Stomach (tissue), 9 donors: ENCODE data around the gene PBX2. TPM values are rescaled to one million over a fixed set of nuclear protein-coding genes. Genes with fewer than 3 reads are reported as not detected.

ENCODE experiments used
- DNase-seq, 2 donors: peaks; one replicate each; pipeline versions ENCODE4 v3.0.0 to v3.0.0-alpha.2; 2013 to 2019
- H3K27ac ChIP-seq, 5 donors: fragments of 200-600 bp in 4 of 5; sonication (generic) in 4 of 5; one replicate each; pipeline ENCODE4 v1.5.1; 2013 to 2019; ENCODE audit warnings: mild to moderate bottlenecking in 1 of 5, moderate library complexity in 1 of 5
- H3K27me3 ChIP-seq, 3 donors: fragments of 200-600 bp; sonication (generic); one replicate each; pipeline ENCODE4 v1.5.1; 2017 to 2019; ENCODE audit warnings: mixed run types in 1 of 3
- H3K36me3 ChIP-seq, 4 donors: fragments of 200-600 bp; sonication (generic); 1 replicate in 3 of 4; 2 replicates in 1 of 4; pipeline ENCODE4 v1.5.1; 2016 to 2019
- H3K4me1 ChIP-seq, 4 donors: fragments of 200-600 bp; sonication (generic); one replicate each; pipeline ENCODE4 v1.5.1; 2016 to 2019
- H3K4me3 ChIP-seq, 4 donors: fragments of 200-600 bp; sonication (generic) in 3 of 4; one replicate each; pipeline ENCODE4 v1.5.1; 2016 to 2019; ENCODE audit warnings: mild to moderate bottlenecking in 1 of 4
- H3K9me3 ChIP-seq, 4 donors: fragments of 200-600 bp; sonication (generic); one replicate each; pipeline ENCODE4 v1.5.1; 2016 to 2019
- CTCF ChIP-seq, 7 experiments: fragments of 450-650 bp in 4 of 7; fragments of 200-600 bp in 3 of 7; sonication (generic) in 3 of 7; IDR thresholded peaks; one replicate each; pipeline ENCODE4 v1.5.1; 2016 to 2019; ENCODE audit warnings: antibody characterized with exemption in 7 of 7, control low read depth in 2 of 7, mild to moderate bottlenecking in 1 of 7
- EP300 ChIP-seq: sonication (generic); formaldehyde crosslinking; IDR thresholded peaks from one replicate; pipeline ENCODE4 v1.6.1; 2017; ENCODE audit warnings: antibody characterized with exemption
- POLR2A ChIP-seq, 4 donors: fragments of 450-650 bp; IDR thresholded peaks; one replicate each; pipeline ENCODE4 v1.6.1; 2016; ENCODE audit warnings: antibody characterized with exemption in 4 of 4, control low read depth in 2 of 4, mild to moderate bottlenecking in 1 of 4, moderate library complexity in 1 of 4
- POLR2AphosphoS5 ChIP-seq, 3 donors: sonication (generic); formaldehyde crosslinking; IDR thresholded peaks; one replicate each; pipeline ENCODE4 v1.6.1; 2016; ENCODE audit warnings: antibody characterized with exemption in 3 of 3
- WGBS, 5 donors: extraction: QIAGEN DNeasy Blood & Tissue Kit in 3 of 5; methylation state at CpG; one replicate each; pipeline versions ENCODE4 v1.1.5 to v1.1.7; 2013 to 2018; 5-methylcytosine and 5-hydroxymethylcytosine counted together
- intact Hi-C: fragments of 100-400 bp; cut with DNase I; formaldehyde crosslinking; loops from one replicate; pipeline ENCODE4 v1.15.1; 2023; ENCODE audit warnings: low total_unique reads
- polyA plus RNA-seq, 3 donors: library from polyadenylated mRNA; stranded (reverse); fragments of 200-250 nt; gene quantifications; one replicate each; pipeline ENCODE4 v1.2.3, GENCODE V29; 2013
- total RNA-seq, 5 donors: library from RNA; depleted of rRNA; stranded (reverse); fragments of >200 nt; gene quantifications; one replicate each; pipeline versions ENCODE4 v1.1.0 to v1.2.3, GENCODE V29; 2014 to 2016
- donor health status: healthy with polysubstance abuse.
- donor health status: Bipolar disorder and iron deficiency.
- donor health status: healthy.

The PBX2 gene
- total and polyA plus RNA-seq, 8 donors: 23.5 to 50.3 (median 35.1) TPM

- Histone ChIP-seq H3K9me3 (no peaks in the 10 kb centered on the region), H3K4me3 (no peak overlapping the region), H3K4me1 (peaks cover 29 to 54% (median 37%) of the 10 kb centered on the region in 4 donors), H3K27ac (peak overlapping the region; percentile 28 to 75 (median 69)), H3K27me3 (no peaks in the 10 kb centered on the region), H3K36me3 (peaks cover 42 to 78% (median 76%) of the 10 kb centered on the region in 4 donors)
- DNase-seq: peak in 1 of 2 donors; percentile 65
- intact Hi-C loops: no loop called here
- no peak for TF ChIP-seq EP300
- no peak for TF ChIP-seq POLR2AphosphoS5 (IDR thresholded peaks at IDR 0.05)
- TF ChIP-seq CTCF (IDR thresholded peaks at IDR 0.05): no peak
- WGBS, 5 donors: 27 to 41% (median 36%) methylated on average over 6 of the region's 6 CpGs
Measured at GRCh38 chr6:32167761-32168262, 22.2 kb downstream of the PBX2 start.

GRCh38 chr6:32167154-32167760 lies 22.7 kb downstream of the PBX2 start:
- peaks cover 42 to 84% (median 81%) of the 10 kb centered on the region in 4 donors for H3K36me3 ChIP-seq

GRCh38 chr6:32166411-32167061 lies 23.5 kb downstream of the PBX2 start:
- Histone ChIP-seq H3K4me3 (no peak overlapping the region), H3K27ac (peak overlapping the region in 4 of 5 donors; percentile 63 to 75 (median 72)), H3K27me3 (no peaks in the 10 kb centered on the region), H3K9me3 (no peaks in the 10 kb centered on the region), H3K36me3 (peaks cover 42 to 91% (median 88%) of the 10 kb centered on the region in 4 donors), H3K4me1 (peaks cover 24 to 49% (median 36%) of the 10 kb centered on the region in 4 donors)
- intact Hi-C loops: no loop called here
- TF ChIP-seq CTCF (IDR thresholded peaks at IDR 0.05): no peak
- no peak for TF ChIP-seq POLR2AphosphoS5 (IDR thresholded peaks at IDR 0.05)
- TF ChIP-seq EP300: no peak
- TF ChIP-seq POLR2A (IDR thresholded peaks at IDR 0.05): no peak
- 76 to 91% (median 84%) methylated on average over 23 to 30 of the region's 30 CpGs for WGBS, 5 donors
- DNase-seq: no peak

More at GRCh38 chr6:32167154-32167760, 22.7 kb downstream of the PBX2 start:
- TF ChIP-seq POLR2AphosphoS5 (IDR thresholded peaks at IDR 0.05) (no peak), POLR2A (IDR thresholded peaks at IDR 0.05) (no peak), CTCF (IDR thresholded peaks at IDR 0.05) (no peak), EP300 (no peak)
- no peaks in the 10 kb centered on the region for H3K27me3 ChIP-seq
- WGBS, 5 donors: 53 to 79% (median 64%) methylated on average over 24 to 32 of the region's 32 CpGs
- intact Hi-C loops: no loop called here
- H3K4me3 ChIP-seq: no peak overlapping the region
- H3K4me1 ChIP-seq: peaks cover 24 to 49% (median 36%) of the 10 kb centered on the region in 4 donors
- peak overlapping the region; percentile 28 to 75 (median 69) for H3K27ac ChIP-seq
- DNase-seq: no peak
- H3K9me3 ChIP-seq: no peaks in the 10 kb centered on the region

GRCh38 chr6:32164295-32164694 lies 25.7 kb downstream of the PBX2 start, which contains the start of gene EGFL8:
Gene EGFL8 (plus strand): TSS chr6:32164595. CDS start chr6:32166166, 1,571 bp downstream.
- no peak for DNase-seq
- TF ChIP-seq EP300: no peak
- TF ChIP-seq POLR2A (IDR thresholded peaks at IDR 0.05): no peak
- TF ChIP-seq CTCF (IDR thresholded peaks at IDR 0.05): no peak
- TF ChIP-seq POLR2AphosphoS5 (IDR thresholded peaks at IDR 0.05): no peak
- Histone ChIP-seq H3K36me3 (peaks cover 24 to 91% (median 79%) of the 10 kb centered on the region in 4 donors), H3K4me3 (no peak within 1 kb of the TSS), H3K4me1 (peaks cover 13 to 36% (median 27%) of the 10 kb centered on the region in 4 donors), H3K27ac (peak within 1 kb of the TSS in 4 of 5 donors; percentile 48 to 61 (median 54)), H3K9me3 (no peaks in the 10 kb centered on the region), H3K27me3 (no peaks in the 10 kb centered on the region)
- intact Hi-C loops: no loop called here
